SK-N-SH treated with all-trans-retinoic acid at 6 μM for 48 hours (cell line): ENCODE measurements around the gene ARHGEF11.

Experiments
- ATAC-seq: fragments of 200-7000 bp; cut with Tn5 transposase; 3 replicates; pipeline ENCODE4 v1.9.1; 2020; ENCODE audit warnings: mild to moderate bottlenecking, moderate library complexity
- ARNTL ChIP-seq: fragments of 450-650 bp; formaldehyde crosslinking; IDR thresholded peaks from 2 replicates; pipeline ENCODE4 v1.5.0; 2020; ENCODE audit warnings: low read depth, mild to moderate bottlenecking, moderate library complexity, borderline replicate concordance
- BACH2 ChIP-seq: fragments of 250-450 bp; sonication (Bioruptor Pico); IDR thresholded peaks from 2 replicates; pipeline ENCODE4 v1.9.0; 2021; ENCODE audit warnings: mild to moderate bottlenecking, borderline replicate concordance
- GLIS3 ChIP-seq: fragments of 250-450 bp; sonication (Bioruptor Pico); IDR thresholded peaks from 2 replicates; pipeline ENCODE4 v1.5.0; 2020; ENCODE audit warnings: mild to moderate bottlenecking, moderate library complexity
- ISL1 ChIP-seq: fragments of 250-450 bp; sonication (Bioruptor Pico); IDR thresholded peaks from 2 replicates; pipeline ENCODE4 v2.1.2; 2022; ENCODE audit warnings: mild to moderate bottlenecking, moderate library complexity
- OSR1 ChIP-seq: fragments of 250-450 bp; sonication (Bioruptor Pico); IDR thresholded peaks from 2 replicates; pipeline ENCODE4 v1.8.0; 2022; ENCODE audit warnings: moderate library complexity, mild to moderate bottlenecking, inconsistent platforms
- PPARA ChIP-seq: fragments of 250-450 bp; sonication (Bioruptor Pico); IDR thresholded peaks from 2 replicates; pipeline ENCODE4 v1.5.0; 2020; ENCODE audit warnings: mild to moderate bottlenecking, borderline replicate concordance
- RARB ChIP-seq: fragments of 250-450 bp; sonication (Bioruptor Pico); IDR thresholded peaks from 2 replicates; pipeline ENCODE4 v1.8.0; 2021; ENCODE audit warnings: mild to moderate bottlenecking, moderate library complexity
- SNAI2 ChIP-seq: fragments of 250-450 bp; sonication (Bioruptor Pico); IDR thresholded peaks from 2 replicates; pipeline ENCODE4 v1.5.0; 2020; ENCODE audit warnings: mild to moderate bottlenecking, moderate library complexity
- TCF4 ChIP-seq: fragments of 250-450 bp; sonication (Bioruptor Pico); IDR thresholded peaks from 2 replicates; pipeline ENCODE4 v1.8.0; 2021; ENCODE audit warnings: mild to moderate bottlenecking, moderate library complexity, borderline replicate concordance
- ZC3H10 ChIP-seq: fragments of 250-450 bp; sonication (Bioruptor Pico); IDR thresholded peaks from 2 replicates; pipeline ENCODE4 v1.5.1; 2021; ENCODE audit warnings: mild to moderate bottlenecking, moderate library complexity
- ZFP3 ChIP-seq: fragments of 250-450 bp; sonication (Bioruptor Pico); IDR thresholded peaks from 2 replicates; pipeline ENCODE4 v1.5.0; 2020; ENCODE audit warnings: mild to moderate bottlenecking, moderate library complexity
- ZFP30 ChIP-seq: fragments of 450-650 bp; formaldehyde crosslinking; IDR thresholded peaks from 2 replicates; pipeline ENCODE4 v1.5.0; 2022; ENCODE audit warnings: mild to moderate bottlenecking, moderate library complexity
- ZNF565 ChIP-seq: fragments of 450-650 bp; formaldehyde crosslinking; conservative IDR thresholded peaks from 2 replicates; pipeline ENCODE4 v1.5.0; 2020; ENCODE audit warnings: low read depth, mild to moderate bottlenecking, moderate library complexity
- ZNF70 ChIP-seq: fragments of 450-650 bp; formaldehyde crosslinking; IDR thresholded peaks from 2 replicates; pipeline ENCODE4 v1.5.0; 2020; ENCODE audit warnings: mild to moderate bottlenecking, moderate library complexity
- ZNF8 ChIP-seq: fragments of 450-650 bp; formaldehyde crosslinking; IDR thresholded peaks from 2 replicates; pipeline ENCODE4 v1.5.0; 2020; ENCODE audit warnings: mild to moderate bottlenecking, moderate library complexity
- TF ChIP-seq, protein P1 (sequence below): fragments of 250-450 bp; sonication (Bioruptor Pico); IDR thresholded peaks from 2 replicates; pipeline ENCODE4 v1.5.1; 2021; ENCODE audit warnings: mild to moderate bottlenecking, moderate library complexity
- TF ChIP-seq, protein P2 (sequence below): fragments of 250-450 bp; sonication (Bioruptor Pico); IDR thresholded peaks from 2 replicates; pipeline ENCODE4 v1.5.0; 2020; ENCODE audit warnings: mild to moderate bottlenecking, moderate library complexity
- TF ChIP-seq, protein P3 (sequence below): fragments of 250-450 bp; sonication (Bioruptor Pico); IDR thresholded peaks from 2 replicates; pipeline ENCODE4 v1.8.0; 2020; ENCODE audit warnings: mild to moderate bottlenecking, moderate library complexity, borderline replicate concordance
- TF ChIP-seq, protein P4 (sequence below): fragments of 250-450 bp; sonication (Bioruptor Pico); IDR thresholded peaks from 2 replicates; pipeline ENCODE4 v1.5.1; 2020; ENCODE audit warnings: low read depth, mild to moderate bottlenecking, moderate library complexity

The ARHGEF11 gene

DNA sequence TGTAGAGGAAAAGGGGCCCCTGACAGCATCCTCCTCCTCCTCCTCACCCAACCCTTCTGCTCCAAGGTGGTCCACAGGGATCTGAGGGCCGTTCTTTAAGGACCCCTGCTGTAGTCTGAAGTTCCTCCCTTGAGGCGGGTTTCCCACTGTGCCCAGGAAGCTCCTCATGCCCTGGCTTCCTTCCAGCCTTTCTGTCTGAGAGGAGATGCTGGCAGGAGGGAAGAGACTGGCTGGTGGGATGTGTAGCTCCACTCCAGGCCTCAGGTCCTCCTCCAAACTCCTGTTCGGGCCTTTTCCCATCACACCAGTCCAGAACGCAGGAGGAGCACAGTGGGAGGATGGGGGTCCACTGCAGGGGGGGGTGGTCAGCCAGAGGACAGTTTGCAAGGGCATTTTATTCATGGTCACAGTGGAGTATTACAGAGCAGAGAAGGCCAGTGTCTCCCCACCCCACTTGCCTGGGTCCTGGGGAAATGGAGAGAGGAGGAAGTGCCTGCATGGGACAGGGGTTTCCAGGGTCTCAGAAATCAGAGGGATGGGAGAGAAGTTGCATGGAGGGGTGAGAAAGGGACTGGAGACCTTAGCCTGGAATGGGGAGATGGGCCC, 46.2 kb upstream of the ARHGEF11 start:
- no peak for ATAC-seq
- no peak for TF ChIP-seq RARB
- TF ChIP-seq, protein P1, sequence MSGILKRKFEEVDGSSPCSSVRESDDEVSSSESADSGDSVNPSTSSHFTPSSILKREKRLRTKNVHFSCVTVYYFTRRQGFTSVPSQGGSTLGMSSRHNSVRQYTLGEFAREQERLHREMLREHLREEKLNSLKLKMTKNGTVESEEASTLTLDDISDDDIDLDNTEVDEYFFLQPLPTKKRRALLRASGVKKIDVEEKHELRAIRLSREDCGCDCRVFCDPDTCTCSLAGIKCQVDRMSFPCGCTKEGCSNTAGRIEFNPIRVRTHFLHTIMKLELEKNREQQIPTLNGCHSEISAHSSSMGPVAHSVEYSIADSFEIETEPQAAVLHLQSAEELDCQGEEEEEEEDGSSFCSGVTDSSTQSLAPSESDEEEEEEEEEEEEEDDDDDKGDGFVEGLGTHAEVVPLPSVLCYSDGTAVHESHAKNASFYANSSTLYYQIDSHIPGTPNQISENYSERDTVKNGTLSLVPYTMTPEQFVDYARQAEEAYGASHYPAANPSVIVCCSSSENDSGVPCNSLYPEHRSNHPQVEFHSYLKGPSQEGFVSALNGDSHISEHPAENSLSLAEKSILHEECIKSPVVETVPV (CRISPR knock-in tag) = no peak
- no peak for TF ChIP-seq ZFP30
- TF ChIP-seq SNAI2 = no peak
- TF ChIP-seq TCF4 (CRISPR knock-in tag) = no peak
- TF ChIP-seq ZC3H10 (CRISPR knock-in tag) = no peak
- TF ChIP-seq ZFP3 (CRISPR knock-in tag) = no peak
- TF ChIP-seq OSR1 (CRISPR knock-in tag) = no peak
- TF ChIP-seq, protein P2, sequence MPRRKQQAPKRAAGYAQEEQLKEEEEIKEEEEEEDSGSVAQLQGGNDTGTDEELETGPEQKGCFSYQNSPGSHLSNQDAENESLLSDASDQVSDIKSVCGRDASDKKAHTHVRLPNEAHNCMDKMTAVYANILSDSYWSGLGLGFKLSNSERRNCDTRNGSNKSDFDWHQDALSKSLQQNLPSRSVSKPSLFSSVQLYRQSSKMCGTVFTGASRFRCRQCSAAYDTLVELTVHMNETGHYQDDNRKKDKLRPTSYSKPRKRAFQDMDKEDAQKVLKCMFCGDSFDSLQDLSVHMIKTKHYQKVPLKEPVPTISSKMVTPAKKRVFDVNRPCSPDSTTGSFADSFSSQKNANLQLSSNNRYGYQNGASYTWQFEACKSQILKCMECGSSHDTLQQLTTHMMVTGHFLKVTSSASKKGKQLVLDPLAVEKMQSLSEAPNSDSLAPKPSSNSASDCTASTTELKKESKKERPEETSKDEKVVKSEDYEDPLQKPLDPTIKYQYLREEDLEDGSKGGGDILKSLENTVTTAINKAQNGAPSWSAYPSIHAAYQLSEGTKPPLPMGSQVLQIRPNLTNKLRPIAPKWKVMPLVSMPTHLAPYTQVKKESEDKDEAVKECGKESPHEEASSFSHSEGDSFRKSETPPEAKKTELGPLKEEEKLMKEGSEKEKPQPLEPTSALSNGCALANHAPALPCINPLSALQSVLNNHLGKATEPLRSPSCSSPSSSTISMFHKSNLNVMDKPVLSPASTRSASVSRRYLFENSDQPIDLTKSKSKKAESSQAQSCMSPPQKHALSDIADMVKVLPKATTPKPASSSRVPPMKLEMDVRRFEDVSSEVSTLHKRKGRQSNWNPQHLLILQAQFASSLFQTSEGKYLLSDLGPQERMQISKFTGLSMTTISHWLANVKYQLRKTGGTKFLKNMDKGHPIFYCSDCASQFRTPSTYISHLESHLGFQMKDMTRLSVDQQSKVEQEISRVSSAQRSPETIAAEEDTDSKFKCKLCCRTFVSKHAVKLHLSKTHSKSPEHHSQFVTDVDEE = no peak
- TF ChIP-seq ZNF8 (CRISPR knock-in tag) = no peak

DNA sequence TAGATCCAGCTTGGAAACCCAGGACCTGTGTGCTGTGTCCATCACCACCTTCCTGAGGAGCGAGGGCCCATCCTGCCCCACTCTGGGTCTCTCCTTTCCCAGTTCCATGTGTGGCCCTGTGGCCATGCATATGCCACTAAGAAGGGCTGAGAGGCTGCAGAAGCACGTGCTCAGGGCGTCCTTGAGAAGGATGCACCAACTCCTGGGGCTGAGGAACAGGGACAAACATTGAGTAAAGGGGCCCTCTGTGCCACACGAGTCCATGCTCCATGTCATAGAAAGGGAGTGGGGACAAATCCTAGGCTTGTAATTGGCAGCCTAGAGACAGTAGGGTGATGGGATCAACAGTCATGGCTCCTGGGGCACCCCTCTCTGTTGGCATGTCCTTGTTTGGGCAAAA, 45.6 kb upstream of the ARHGEF11 start:
- TF ChIP-seq ISL1 (no peak), OSR1 (CRISPR knock-in tag) (no peak), BACH2 (CRISPR knock-in tag) (no peak), ARNTL (CRISPR knock-in tag) (no peak), ZNF70 (CRISPR knock-in tag) (no peak), TCF4 (CRISPR knock-in tag) (no peak), RARB (no peak), GLIS3 (CRISPR knock-in tag) (no peak), ZFP3 (CRISPR knock-in tag) (no peak), ZNF565 (CRISPR knock-in tag) (no peak), ZNF8 (CRISPR knock-in tag) (no peak), ZC3H10 (CRISPR knock-in tag) (no peak), PPARA (CRISPR knock-in tag) (no peak)
- TF ChIP-seq, protein P2 = no peak
- TF ChIP-seq, protein P3, sequence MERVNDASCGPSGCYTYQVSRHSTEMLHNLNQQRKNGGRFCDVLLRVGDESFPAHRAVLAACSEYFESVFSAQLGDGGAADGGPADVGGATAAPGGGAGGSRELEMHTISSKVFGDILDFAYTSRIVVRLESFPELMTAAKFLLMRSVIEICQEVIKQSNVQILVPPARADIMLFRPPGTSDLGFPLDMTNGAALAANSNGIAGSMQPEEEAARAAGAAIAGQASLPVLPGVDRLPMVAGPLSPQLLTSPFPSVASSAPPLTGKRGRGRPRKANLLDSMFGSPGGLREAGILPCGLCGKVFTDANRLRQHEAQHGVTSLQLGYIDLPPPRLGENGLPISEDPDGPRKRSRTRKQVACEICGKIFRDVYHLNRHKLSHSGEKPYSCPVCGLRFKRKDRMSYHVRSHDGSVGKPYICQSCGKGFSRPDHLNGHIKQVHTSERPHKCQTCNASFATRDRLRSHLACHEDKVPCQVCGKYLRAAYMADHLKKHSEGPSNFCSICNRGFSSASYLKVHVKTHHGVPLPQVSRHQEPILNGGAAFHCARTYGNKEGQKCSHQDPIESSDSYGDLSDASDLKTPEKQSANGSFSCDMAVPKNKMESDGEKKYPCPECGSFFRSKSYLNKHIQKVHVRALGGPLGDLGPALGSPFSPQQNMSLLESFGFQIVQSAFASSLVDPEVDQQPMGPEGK (CRISPR knock-in tag) = no peak
- TF ChIP-seq, protein P1 (CRISPR knock-in tag) = no peak
- TF ChIP-seq, protein P4, sequence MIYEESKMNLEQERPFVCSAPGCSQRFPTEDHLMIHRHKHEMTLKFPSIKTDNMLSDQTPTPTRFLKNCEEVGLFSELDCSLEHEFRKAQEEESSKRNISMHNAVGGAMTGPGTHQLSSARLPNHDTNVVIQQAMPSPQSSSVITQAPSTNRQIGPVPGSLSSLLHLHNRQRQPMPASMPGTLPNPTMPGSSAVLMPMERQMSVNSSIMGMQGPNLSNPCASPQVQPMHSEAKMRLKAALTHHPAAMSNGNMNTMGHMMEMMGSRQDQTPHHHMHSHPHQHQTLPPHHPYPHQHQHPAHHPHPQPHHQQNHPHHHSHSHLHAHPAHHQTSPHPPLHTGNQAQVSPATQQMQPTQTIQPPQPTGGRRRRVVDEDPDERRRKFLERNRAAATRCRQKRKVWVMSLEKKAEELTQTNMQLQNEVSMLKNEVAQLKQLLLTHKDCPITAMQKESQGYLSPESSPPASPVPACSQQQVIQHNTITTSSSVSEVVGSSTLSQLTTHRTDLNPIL (CRISPR knock-in tag) = no peak
- no peak for ATAC-seq
